ENCODE results near the gene METRN. TPM values are rescaled to one million over a fixed set of nuclear protein-coding genes. Genes with fewer than 3 reads are reported as not detected.

METRN gene
- total RNA-seq, result 9.4 and 18.7 TPM in 2 replicates

DNA sequence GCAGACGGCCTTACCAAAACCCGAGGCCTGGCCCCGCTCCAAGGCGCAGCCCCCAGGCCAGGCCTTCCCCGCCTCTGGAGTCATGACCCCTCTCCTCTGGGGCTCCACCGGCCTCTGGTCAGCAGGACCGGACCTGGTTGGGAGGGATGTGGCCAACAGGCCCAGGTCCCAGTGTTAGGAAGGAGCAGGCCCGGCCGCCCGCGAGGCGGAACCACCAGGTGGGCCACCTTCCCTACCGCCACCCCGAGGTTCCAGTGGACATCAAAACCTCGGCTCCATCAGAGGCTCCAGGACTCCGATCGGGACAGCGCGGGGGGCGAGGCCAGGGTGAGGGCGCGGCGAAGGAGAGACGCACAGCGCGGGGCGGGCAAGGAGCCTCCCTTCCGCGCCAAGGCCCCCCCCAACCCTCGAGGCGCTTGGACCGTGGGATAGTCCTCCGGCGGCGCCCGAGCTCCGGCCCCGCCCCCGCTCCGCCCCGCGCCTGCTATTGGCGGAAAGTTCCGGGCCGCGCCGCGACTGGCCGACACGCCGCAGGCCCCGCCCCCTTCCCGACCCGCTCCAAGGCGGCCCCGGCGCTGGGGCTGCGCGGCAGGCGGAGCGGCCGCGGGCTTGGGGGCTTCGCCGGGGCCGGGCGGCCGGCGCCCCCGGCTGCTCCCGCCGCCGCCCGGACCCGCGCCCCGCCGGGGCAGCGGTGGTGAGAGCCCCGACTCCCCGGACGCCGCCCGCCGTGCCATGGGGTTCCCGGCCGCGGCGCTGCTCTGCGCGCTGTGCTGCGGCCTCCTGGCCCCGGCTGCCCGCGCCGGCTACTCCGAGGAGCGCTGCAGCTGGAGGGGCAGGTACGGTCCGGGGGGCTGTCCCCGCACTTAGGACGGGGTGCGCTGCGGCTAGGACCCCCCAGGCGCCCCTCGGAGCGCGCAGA is at the start of gene METRN:
METRN (plus strand) TSS at position 561 of the 919 bp plus-strand sequence; CDS start at position 733, 172 bp downstream.

GRCh38 chr16:667780-668518 is 47.0 kb upstream of the METRN start, which contains the start of gene RHOT2:
Gene RHOT2 (plus strand): TSS chr16:668132. CDS start chr16:668200, 68 bp downstream.

DNA sequence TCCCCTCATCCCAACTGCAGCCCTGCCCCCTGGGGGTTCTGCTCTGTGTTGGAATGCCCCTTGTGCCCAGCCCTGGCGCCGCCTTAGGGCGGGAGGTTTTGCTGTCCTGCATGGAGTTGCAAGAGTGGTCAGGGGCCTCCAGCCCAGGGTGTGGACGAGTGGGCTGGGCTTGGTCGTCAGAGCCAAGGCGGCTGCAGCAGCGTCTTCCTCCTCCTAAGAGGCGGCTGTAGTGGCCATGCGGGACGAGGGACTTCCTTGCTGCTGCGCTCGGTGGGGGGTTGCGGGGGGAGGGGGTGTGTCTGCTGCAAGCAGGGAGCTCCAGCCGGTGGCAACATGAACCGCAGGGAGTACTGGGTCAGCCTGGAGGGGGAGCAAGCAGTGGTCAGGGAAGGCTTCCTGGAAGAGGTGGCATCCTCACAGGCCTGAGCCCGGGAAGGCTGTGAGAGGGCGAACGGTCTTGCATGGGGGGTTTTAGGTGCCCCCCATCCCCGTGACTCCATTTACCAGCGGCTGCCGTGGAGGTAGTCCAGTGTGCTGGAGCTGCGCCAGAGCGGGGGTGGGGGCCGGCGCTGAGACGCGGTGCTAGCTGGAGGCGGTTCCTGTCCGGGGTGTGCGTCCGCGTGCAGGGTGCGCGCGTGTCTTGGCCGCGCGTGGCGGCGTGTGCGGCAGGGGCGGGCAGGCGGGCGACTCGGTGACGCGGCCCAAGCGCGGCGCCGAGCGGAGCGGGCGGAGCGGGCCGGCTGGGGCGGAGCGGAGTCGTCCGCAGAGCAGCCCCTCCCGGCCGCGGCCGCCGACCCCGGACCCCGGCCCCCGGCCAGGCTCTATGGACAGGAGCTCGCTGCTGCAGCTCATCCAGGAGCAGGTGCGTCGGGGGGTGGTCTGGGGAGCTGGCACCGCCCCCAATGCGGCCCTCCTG is 39.7 kb upstream of the METRN start, which contains the start of gene RHBDL1:
RHBDL1 (plus strand) TSS at position 704 of the 916 bp plus-strand sequence; CDS start at position 824, 120 bp downstream.

DNA sequence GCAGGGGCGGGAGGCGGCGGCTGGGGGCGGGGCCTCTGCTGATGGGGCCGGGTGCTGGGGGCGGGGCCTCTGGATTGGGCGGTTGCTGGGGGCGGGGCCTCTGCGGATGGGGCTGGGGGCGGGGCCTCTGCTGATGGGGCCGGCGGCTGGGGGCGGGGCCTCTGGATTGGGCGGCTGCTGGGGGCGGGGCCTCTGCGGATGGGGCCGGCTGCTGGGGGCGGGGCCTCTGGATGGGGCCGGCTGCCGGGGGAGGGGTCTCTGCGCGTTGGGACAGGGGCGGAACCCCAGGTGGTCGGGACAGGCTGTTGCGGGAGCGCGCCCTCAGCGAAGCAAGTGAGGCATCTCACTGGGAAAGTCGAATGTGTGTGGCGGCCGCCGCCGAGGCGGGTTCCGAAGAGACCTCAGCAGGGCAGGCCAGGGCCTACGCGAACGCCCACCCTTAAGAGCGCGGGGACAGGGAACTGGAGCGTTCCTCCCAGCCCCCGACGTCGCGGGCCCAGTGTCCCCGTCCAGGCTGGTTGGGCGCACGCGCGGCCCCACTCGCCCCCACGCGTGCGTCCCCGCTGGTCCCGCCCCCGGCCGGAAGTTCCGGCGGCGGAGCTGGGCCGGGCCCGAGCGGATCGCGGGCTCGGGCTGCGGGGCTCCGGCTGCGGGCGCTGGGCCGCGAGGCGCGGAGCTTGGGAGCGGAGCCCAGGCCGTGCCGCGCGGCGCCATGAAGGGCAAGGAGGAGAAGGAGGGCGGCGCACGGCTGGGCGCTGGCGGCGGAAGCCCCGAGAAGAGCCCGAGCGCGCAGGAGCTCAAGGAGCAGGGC is 34.9 kb upstream of the METRN start, which contains the start of gene STUB1:
STUB1 (plus strand) TSS at position 597 of the 811 bp plus-strand sequence; CDS start at position 713, 116 bp downstream.

GRCh38 chr16:684071-684794 is 30.7 kb upstream of the METRN start, which contains the start of gene JMJD8:
Gene JMJD8 (minus strand): TSS chr16:684334. CDS start chr16:684319, 15 bp downstream.

GRCh38 chr16:705431-706188 is 9.3 kb upstream of the METRN start, which contains the start of gene FBXL16:
Gene FBXL16 (minus strand): TSS chr16:705801. CDS start chr16:697405, 8,396 bp downstream.

GRCh38 chr16:720990-721764 is 6.3 kb downstream of the METRN start, which contains the start of gene ANTKMT:
Gene ANTKMT (plus strand): TSS chr16:721146. CDS start chr16:721275, 129 bp downstream.

GRCh38 chr16:726438-727290 is 11.7 kb downstream of the METRN start, which contains the start of the genes CCDC78 and HAGHL:
Gene CCDC78 (minus strand): TSS chr16:726443. CDS start chr16:726367, 76 bp downstream.
Gene HAGHL (plus strand): TSS chr16:727106. CDS start chr16:727510, 404 bp downstream.

GRCh38 chr16:740764-741505 is 26.0 kb downstream of the METRN start, which contains the start of gene CIAO3:
Gene CIAO3 (minus strand): TSS chr16:740997. CDS start chr16:740985, 12 bp downstream.

GRCh38 chr16:760545-761343 is 45.8 kb downstream of the METRN start, which contains the start of gene MSLN:
Gene MSLN (plus strand): TSS chr16:760734. CDS start chr16:762681, 1,947 bp downstream.

Other genes starting within 250 kb of the METRN start
- 42.2 and 70.2 TPM in 2 replicates for gene CAPN15, start 187.4 kb upstream of the METRN start, total RNA-seq
- gene PRR35, start 154.7 kb upstream of the METRN start, total RNA-seq, result 0.07 TPM in 1 of 2 replicates, not detected in the other
- 0.86 and 1.1 TPM in 2 replicates for gene NHLRC4, start 148.1 kb upstream of the METRN start, total RNA-seq
- 24.9 and 30.7 TPM in 2 replicates for gene PIGQ, start 145.2 kb upstream of the METRN start, total RNA-seq
- 11.2 and 13.9 TPM in 2 replicates for gene RAB40C, start 125.1 kb upstream of the METRN start, total RNA-seq
- gene WFIKKN1, start 84.1 kb upstream of the METRN start, total RNA-seq, result 0.13 and 0.22 TPM in 2 replicates
- gene METTL26, start 78.8 kb upstream of the METRN start, total RNA-seq, result 87.8 and 119 TPM in 2 replicates
- gene MCRIP2, start 73.3 kb upstream of the METRN start, total RNA-seq, result 14.1 TPM in 2 replicates
- 14.6 and 26.4 TPM in 2 replicates for gene WDR90, start 65.8 kb upstream of the METRN start, total RNA-seq
- 42.6 and 43.9 TPM in 2 replicates for gene RHOT2, start 47.0 kb upstream of the METRN start, total RNA-seq
- 0.27 and 0.29 TPM in 2 replicates for gene RHBDL1, start 39.4 kb upstream of the METRN start, total RNA-seq
- 77.6 and 98.1 TPM in 2 replicates for gene STUB1, start 34.7 kb upstream of the METRN start, total RNA-seq
- gene JMJD8, start 30.8 kb upstream of the METRN start, total RNA-seq, result 34.8 and 47.0 TPM in 2 replicates
- gene WDR24, start 24.7 kb upstream of the METRN start, total RNA-seq, result 6.4 and 8.0 TPM in 2 replicates
- gene FBXL16, start 9.3 kb upstream of the METRN start, total RNA-seq, result 0.65 and 0.66 TPM in 2 replicates
- 23.0 and 32.0 TPM in 2 replicates for gene ANTKMT, start 6.0 kb downstream of the METRN start, total RNA-seq
- gene CCDC78, start 11.3 kb downstream of the METRN start, total RNA-seq, result 0.93 and 1.0 TPM in 2 replicates
- gene HAGHL, start 12.0 kb downstream of the METRN start, total RNA-seq, result 5.6 and 7.7 TPM in 2 replicates
- 24.5 and 28.3 TPM in 2 replicates for gene CIAO3, start 25.9 kb downstream of the METRN start, total RNA-seq
- not detected in 2 replicates for gene MSLN, start 45.6 kb downstream of the METRN start, total RNA-seq
- 31.8 and 38.6 TPM in 2 replicates for gene RPUSD1, start 73.3 kb downstream of the METRN start, total RNA-seq
- 22.1 and 49.1 TPM in 2 replicates for gene CHTF18, start 73.5 kb downstream of the METRN start, total RNA-seq
- not detected in 2 replicates for gene GNG13, start 85.6 kb downstream of the METRN start, total RNA-seq

All from thoracic aorta endothelial cell (primary cell).